ENCODE measurements around the gene MAFG. TPM values are rescaled to one million over a fixed set of nuclear protein-coding genes. Genes with fewer than 3 reads are reported as not detected.
A peak's percentile ranks its signal among the peaks of the same experiment; 100 is the strongest.

MAFG gene
- total and polyA plus RNA-seq, 9 of the 15 experiments (the other 6 are each of a cell fraction or from before 2014, with no cell fraction given): 1.1 to 58.1 (median 24.9) TPM

DNA sequence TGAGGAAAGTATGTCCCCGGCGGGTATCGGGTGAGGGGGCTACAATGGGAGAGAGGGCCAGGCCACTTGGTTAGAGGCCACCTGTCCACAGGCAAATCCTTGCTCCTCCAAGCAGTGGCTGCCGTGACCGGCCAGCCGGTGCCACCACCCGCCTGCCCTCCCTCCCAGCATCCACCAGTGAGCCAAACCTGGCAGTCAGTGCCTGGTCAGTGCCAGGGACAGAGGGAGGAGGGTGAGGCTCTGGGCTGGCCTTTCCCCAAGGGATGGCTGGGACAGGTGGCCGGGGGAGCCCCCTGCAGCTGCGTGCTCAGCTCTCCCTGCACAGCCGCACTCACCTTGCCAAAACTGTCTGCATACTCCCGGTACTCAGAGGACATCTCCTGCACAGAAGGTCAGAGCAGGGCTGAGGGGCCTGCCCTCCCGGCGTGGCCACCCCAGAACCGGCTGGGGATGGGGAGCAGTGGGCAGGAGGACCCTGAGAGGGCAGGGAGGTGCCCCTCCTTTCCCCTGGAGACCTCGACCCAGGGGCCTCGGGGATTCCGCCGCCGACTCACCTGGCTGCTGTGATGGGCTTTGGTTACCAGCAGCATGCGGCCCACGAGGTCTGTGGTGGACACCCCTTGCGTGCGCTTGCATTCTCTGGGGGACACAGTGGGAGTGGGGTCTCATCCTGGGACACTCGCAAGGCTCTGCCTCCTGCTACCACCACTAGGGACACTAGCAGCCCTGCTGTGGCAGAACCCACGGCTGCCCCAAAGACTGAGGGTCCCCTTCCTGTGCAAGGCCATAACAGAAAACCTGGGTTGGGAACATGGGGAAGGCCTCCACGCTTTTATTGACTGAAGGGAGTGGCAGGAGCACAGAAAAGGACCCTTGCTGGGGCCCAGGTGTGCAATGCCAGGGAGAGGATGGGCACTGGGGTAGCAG, 20.1 kb downstream of the MAFG start:
- no peaks in the 10 kb centered on the region for H3K9me3 ChIP-seq (replicated peaks; ENCODE audit: control insufficient read depth, insufficient read depth, low read depth, low read length)
- H3K4me3 ChIP-seq: no peak overlapping the region
- DNase-seq (ENCODE audit: extremely low read depth in 1 of 4, low spot score in 3 of 4): no peak
- H3K9ac ChIP-seq (ENCODE audit: insufficient read depth in 1 of 2, low read depth in 2 of 2, low read length in 2 of 2): peak overlapping the region in 1 of 2 experiments; percentile 45; a peak in 2 of 4 replicates
- H4K20me1 ChIP-seq (replicated peaks; ENCODE audit: control insufficient read depth, insufficient read depth, low read length): peaks cover 6% of the 10 kb centered on the region
- ChIA-PET CTCF (ENCODE audit: low intra/inter-chr PET ratio) (no interaction called here), POLR2A (interaction anchor here (0.9 to 1.3 kb wide), 3 partner anchors 10 to 16 kb away, joined by 3 read pairs; no protein-coding TSS in a partner anchor)
- no peaks in the 10 kb centered on the region for H3K27me3 ChIP-seq (ENCODE audit: control insufficient read depth in 2 of 2, insufficient read depth in 2 of 2, low read length in 2 of 2)
- intact Hi-C loops (cut with micrococcal nuclease) (no loop called here), in situ Hi-C loops (cut with MboI) (no loop called here)
- peaks cover 23% of the 10 kb centered on the region for H3K79me2 ChIP-seq (ENCODE audit: control insufficient read depth, insufficient read depth, low read length)
- BruUV-seq (replicated peaks): no TSS peak
- no peak overlapping the region for H3K27ac ChIP-seq (ENCODE audit: extremely low read depth, low read depth, low read length)
- TF ChIP-seq POLR2G (IDR thresholded peaks at IDR 0.05; ENCODE audit: low read depth, low read length) (peak; percentile 54), PYGO2 (tag; IDR thresholded peaks at IDR 0.05) (no peak)
- TF ChIP-seq, protein P1, sequence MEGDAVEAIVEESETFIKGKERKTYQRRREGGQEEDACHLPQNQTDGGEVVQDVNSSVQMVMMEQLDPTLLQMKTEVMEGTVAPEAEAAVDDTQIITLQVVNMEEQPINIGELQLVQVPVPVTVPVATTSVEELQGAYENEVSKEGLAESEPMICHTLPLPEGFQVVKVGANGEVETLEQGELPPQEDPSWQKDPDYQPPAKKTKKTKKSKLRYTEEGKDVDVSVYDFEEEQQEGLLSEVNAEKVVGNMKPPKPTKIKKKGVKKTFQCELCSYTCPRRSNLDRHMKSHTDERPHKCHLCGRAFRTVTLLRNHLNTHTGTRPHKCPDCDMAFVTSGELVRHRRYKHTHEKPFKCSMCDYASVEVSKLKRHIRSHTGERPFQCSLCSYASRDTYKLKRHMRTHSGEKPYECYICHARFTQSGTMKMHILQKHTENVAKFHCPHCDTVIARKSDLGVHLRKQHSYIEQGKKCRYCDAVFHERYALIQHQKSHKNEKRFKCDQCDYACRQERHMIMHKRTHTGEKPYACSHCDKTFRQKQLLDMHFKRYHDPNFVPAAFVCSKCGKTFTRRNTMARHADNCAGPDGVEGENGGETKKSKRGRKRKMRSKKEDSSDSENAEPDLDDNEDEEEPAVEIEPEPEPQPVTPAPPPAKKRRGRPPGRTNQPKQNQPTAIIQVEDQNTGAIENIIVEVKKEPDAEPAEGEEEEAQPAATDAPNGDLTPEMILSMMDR (IDR thresholded peaks at IDR 0.05 in 2 of 3, conservative IDR thresholded peaks at IDR 0.05 in 1 of 3; ENCODE audit: insufficient read depth in 2 of 3, low read depth in 1 of 3, low read length in 3 of 3): 0 out of 6 replicates have a peak, but pooled peaks of 2 of the 3 experiments have one; percentile 0 to 14
- TF ChIP-seq, protein P2, sequence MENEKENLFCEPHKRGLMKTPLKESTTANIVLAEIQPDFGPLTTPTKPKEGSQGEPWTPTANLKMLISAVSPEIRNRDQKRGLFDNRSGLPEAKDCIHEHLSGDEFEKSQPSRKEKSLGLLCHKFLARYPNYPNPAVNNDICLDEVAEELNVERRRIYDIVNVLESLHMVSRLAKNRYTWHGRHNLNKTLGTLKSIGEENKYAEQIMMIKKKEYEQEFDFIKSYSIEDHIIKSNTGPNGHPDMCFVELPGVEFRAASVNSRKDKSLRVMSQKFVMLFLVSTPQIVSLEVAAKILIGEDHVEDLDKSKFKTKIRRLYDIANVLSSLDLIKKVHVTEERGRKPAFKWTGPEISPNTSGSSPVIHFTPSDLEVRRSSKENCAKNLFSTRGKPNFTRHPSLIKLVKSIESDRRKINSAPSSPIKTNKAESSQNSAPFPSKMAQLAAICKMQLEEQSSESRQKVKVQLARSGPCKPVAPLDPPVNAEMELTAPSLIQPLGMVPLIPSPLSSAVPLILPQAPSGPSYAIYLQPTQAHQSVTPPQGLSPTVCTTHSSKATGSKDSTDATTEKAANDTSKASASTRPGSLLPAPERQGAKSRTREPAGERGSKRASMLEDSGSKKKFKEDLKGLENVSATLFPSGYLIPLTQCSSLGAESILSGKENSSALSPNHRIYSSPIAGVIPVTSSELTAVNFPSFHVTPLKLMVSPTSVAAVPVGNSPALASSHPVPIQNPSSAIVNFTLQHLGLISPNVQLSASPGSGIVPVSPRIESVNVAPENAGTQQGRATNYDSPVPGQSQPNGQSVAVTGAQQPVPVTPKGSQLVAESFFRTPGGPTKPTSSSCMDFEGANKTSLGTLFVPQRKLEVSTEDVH (IDR thresholded peaks at IDR 0.05; ENCODE audit: low read depth, partially characterized antibody): no peak
- no peak for ATAC-seq
- peaks cover 23 to 95% of the 10 kb centered on the region in 2 experiments for H3K4me1 ChIP-seq (replicated peaks in 1 of 2; ENCODE audit: control insufficient read depth in 2 of 2, insufficient read depth in 2 of 2, low read length in 2 of 2)
- H2AFZ ChIP-seq (ENCODE audit: low read depth, low read length): no peak overlapping the region
- H3K9me1 ChIP-seq (ENCODE audit: control insufficient read depth, insufficient read depth, low read length): peaks cover 3% of the 10 kb centered on the region
- peaks cover 76% of the 10 kb centered on the region; the same call in 2 of the 3 replicates for H3K36me3 ChIP-seq (ENCODE audit: control insufficient read depth, insufficient read depth, low read length)
- no peak overlapping the region for H3K4me2 ChIP-seq (ENCODE audit: insufficient read depth, low read length)
- no peak for FAIRE-seq
- 94% methylated on average over 22 of the region's 26 CpGs for WGBS (ENCODE audit: insufficient coverage, low coverage, missing lambda C conversion rate)
